Left colon (tissue), 2 donors: ENCODE results near the gene LRRC4C. TPM values are rescaled to one million over a fixed set of nuclear protein-coding genes. Genes with fewer than 3 reads are reported as not detected.

ENCODE experiments used
- ATAC-seq: fragments of 200-7000 bp; cut with Tn5 transposase; one replicate; pipeline ENCODE4 v1.9.1; 2020; ENCODE audit warnings: mild to moderate bottlenecking, moderate library complexity
- DNase-seq, 2 donors: peaks; one replicate each; pipeline ENCODE4 v3.0.0-alpha.2; 2020
- intact Hi-C, 2 donors: fragments of 100-400 bp; cut with DNase I in 1 of 2; cut with micrococcal nuclease in 1 of 2; formaldehyde crosslinking; loops; one replicate each; pipeline versions ENCODE4 v1.11.2 to v1.14.0; 2022; cut with DNase I, micrococcal nuclease
- total RNA-seq, 2 donors: library from RNA; stranded (reverse); fragmentation: NEBNext Ultra II Directional; extraction: Animal tissue kit (Norgen Biotek cat#: 25700); gene quantifications; one replicate each; pipeline ENCODE4 v1.2.1, GENCODE V29; 2021
- donor health status: DM: no; HTN: no; CAD: no.
- donor health status: DM: yes; HTN: yes; CAD: no.

Gene LRRC4C
- total RNA-seq, 2 donors from 2014 or later = 0.31 to 0.42 TPM

- no peak for DNase-seq
- intact Hi-C loops = no loop called here
- no peak for ATAC-seq
Measured at GRCh38 chr11:41377709-41378394, 81.6 kb downstream of the LRRC4C start.

- intact Hi-C loops = no loop called here
- no peak for ATAC-seq
- no peak for DNase-seq
Measured at GRCh38 chr11:41351825-41352224, 107.6 kb downstream of the LRRC4C start.

GRCh38 chr11:41346042-41346441 is 113.4 kb downstream of the LRRC4C start:
- ATAC-seq = no peak
- no peak for DNase-seq
- intact Hi-C loops = no loop called here

GRCh38 chr11:41334007-41334933 is 125.2 kb downstream of the LRRC4C start:
- ATAC-seq = no peak
- intact Hi-C loops = loop anchor here in 1 of 2 donors (10.0 kb wide), 1 partner anchor 61 kb away; no protein-coding TSS in a partner anchor
- DNase-seq = no peak

- intact Hi-C loops = loop anchor here in 1 of 2 donors (10.0 kb wide), 1 partner anchor 61 kb away; no protein-coding TSS in a partner anchor
- DNase-seq (no peak), ATAC-seq (no peak)
Measured at GRCh38 chr11:41333357-41333756, 126.1 kb downstream of the LRRC4C start.

GRCh38 chr11:41328324-41328723 is 131.1 kb downstream of the LRRC4C start:
- DNase-seq = no peak
- intact Hi-C loops = no loop called here
- no peak for ATAC-seq

- ATAC-seq (no peak), DNase-seq (no peak)
- intact Hi-C loops = no loop called here
Measured at GRCh38 chr11:41323446-41323845, 136.0 kb downstream of the LRRC4C start.

GRCh38 chr11:41320653-41321052 is 138.8 kb downstream of the LRRC4C start:
- DNase-seq (no peak), ATAC-seq (no peak)
- intact Hi-C loops = no loop called here

- intact Hi-C loops = no loop called here
- no peak for ATAC-seq
- DNase-seq = no peak
Measured at GRCh38 chr11:41320238-41320637, 139.2 kb downstream of the LRRC4C start.

GRCh38 chr11:41319434-41319833 is 140.0 kb downstream of the LRRC4C start:
- intact Hi-C loops = no loop called here
- no peak for DNase-seq
- ATAC-seq = no peak

- ATAC-seq = no peak
- no peak for DNase-seq
- intact Hi-C loops = no loop called here
Measured at GRCh38 chr11:41316751-41317150, 142.7 kb downstream of the LRRC4C start.

GRCh38 chr11:41313226-41313625 is 146.2 kb downstream of the LRRC4C start:
- DNase-seq (no peak), ATAC-seq (no peak)
- intact Hi-C loops = no loop called here

GRCh38 chr11:41309716-41310115 is 149.7 kb downstream of the LRRC4C start:
- no peak for ATAC-seq
- DNase-seq = no peak
- intact Hi-C loops = no loop called here

- DNase-seq = no peak
- intact Hi-C loops = no loop called here
- ATAC-seq = no peak
Measured at GRCh38 chr11:41309111-41309522, 150.3 kb downstream of the LRRC4C start.

- ATAC-seq (no peak), DNase-seq (no peak)
- intact Hi-C loops = no loop called here
Measured at GRCh38 chr11:41308286-41308685, 151.2 kb downstream of the LRRC4C start.

GRCh38 chr11:41307296-41308080 is 152.0 kb downstream of the LRRC4C start:
- ATAC-seq (no peak), DNase-seq (no peak)
- intact Hi-C loops = no loop called here

- DNase-seq (no peak), ATAC-seq (no peak)
- intact Hi-C loops = no loop called here
Measured at GRCh38 chr11:41306431-41306830, 153.0 kb downstream of the LRRC4C start.

GRCh38 chr11:41301023-41301422 is 158.4 kb downstream of the LRRC4C start:
- no peak for DNase-seq
- no peak for ATAC-seq
- intact Hi-C loops = no loop called here

GRCh38 chr11:41289408-41289807 is 170.0 kb downstream of the LRRC4C start:
- ATAC-seq = no peak
- intact Hi-C loops = no loop called here
- no peak for DNase-seq
